GOT3 (cell line): ENCODE results near the gene VPS72.

Experiments
- DNase-seq: peaks from one replicate; lab custom pipeline; 2025; ENCODE audit warnings: mixed read lengths; lab: John Stamatoyannopoulos, UW

The VPS72 gene

GRCh38 chr1:151184211-151184610, 5.8 kb downstream of the VPS72 start:
- no peak for DNase-seq

- no peak for DNase-seq
Observed at GRCh38 chr1:151176514-151177045, 13.4 kb downstream of the VPS72 start.

- no peak for DNase-seq
Observed at GRCh38 chr1:151175863-151176262, 14.1 kb downstream of the VPS72 start, which contains the start of gene TMOD4. TMOD4 (minus strand) TSS chr1:151175981; CDS start chr1:151174875, 1,106 bp downstream.

GRCh38 chr1:151175041-151175741, 14.8 kb downstream of the VPS72 start:
- DNase-seq, result no peak

- no peak for DNase-seq
Observed at GRCh38 chr1:151171190-151171589, 18.8 kb downstream of the VPS72 start.

- DNase-seq, result no peak
Observed at GRCh38 chr1:151167116-151167515, 22.9 kb downstream of the VPS72 start.

GRCh38 chr1:151166505-151166956, 23.5 kb downstream of the VPS72 start:
- DNase-seq, result no peak

GRCh38 chr1:151165738-151166504, 24.1 kb downstream of the VPS72 start, which contains the start of the genes LYSMD1 and SCNM1:
LYSMD1 (minus strand) TSS chr1:151165902; CDS start chr1:151165258, 644 bp downstream.
SCNM1 (plus strand) TSS chr1:151166144; CDS start chr1:151166153, 9 bp downstream.
- DNase-seq, result peak; percentile 85

- no peak for DNase-seq
Observed at GRCh38 chr1:151165281-151165737, 24.7 kb downstream of the VPS72 start.

- DNase-seq, result no peak
Observed at GRCh38 chr1:151164732-151165280, 25.2 kb downstream of the VPS72 start.

GRCh38 chr1:151159373-151159772, 30.6 kb downstream of the VPS72 start:
- no peak for DNase-seq

GRCh38 chr1:151158751-151159251, 31.2 kb downstream of the VPS72 start:
- no peak for DNase-seq

GRCh38 chr1:151158326-151158725, 31.7 kb downstream of the VPS72 start:
- DNase-seq, result no peak

GRCh38 chr1:151157067-151157531, 32.9 kb downstream of the VPS72 start:
- DNase-seq, result no peak

GRCh38 chr1:151156515-151156819, 33.5 kb downstream of the VPS72 start, which contains the start of gene TNFAIP8L2:
TNFAIP8L2 (plus strand) TSS chr1:151156649; CDS start chr1:151158698, 2,049 bp downstream.
- no peak for DNase-seq

GRCh38 chr1:151147665-151148064, 42.3 kb downstream of the VPS72 start:
- DNase-seq, result no peak

- DNase-seq, result no peak
Observed at GRCh38 chr1:151147132-151147503, 42.9 kb downstream of the VPS72 start.

GRCh38 chr1:151146412-151147131, 43.4 kb downstream of the VPS72 start, which contains the start of gene SEMA6C:
SEMA6C (minus strand) TSS chr1:151146631; CDS start chr1:151142621, 4,010 bp downstream.
- DNase-seq, result peak; percentile 73

GRCh38 chr1:151146072-151146411, 44.0 kb downstream of the VPS72 start:
- DNase-seq, result no peak

GRCh38 chr1:151145304-151146071, 44.5 kb downstream of the VPS72 start:
- DNase-seq, result no peak
